ENCODE data around the gene CFLAR.
A peak's percentile ranks its signal among the peaks of the same experiment; 100 is the strongest.
"Not testable (repeated sequence)": the region's sequence is repeated elsewhere in the genome, so short reads cannot be mapped to it uniquely, and the experiment has no call there.

CFLAR gene

GRCh38 chr2:201116115-201116958 is at the start of gene CFLAR:
TSS of gene CFLAR (plus strand) at chr2:201116164. CDS start at chr2:201129866, 13,702 bp downstream.
- peak; percentile 57 for DNase-seq (ENCODE audit: low spot score)

GRCh38 chr2:201070948-201071478 is 45.0 kb upstream of the CFLAR start:
- no peak for DNase-seq (ENCODE audit: low spot score)

DNA sequence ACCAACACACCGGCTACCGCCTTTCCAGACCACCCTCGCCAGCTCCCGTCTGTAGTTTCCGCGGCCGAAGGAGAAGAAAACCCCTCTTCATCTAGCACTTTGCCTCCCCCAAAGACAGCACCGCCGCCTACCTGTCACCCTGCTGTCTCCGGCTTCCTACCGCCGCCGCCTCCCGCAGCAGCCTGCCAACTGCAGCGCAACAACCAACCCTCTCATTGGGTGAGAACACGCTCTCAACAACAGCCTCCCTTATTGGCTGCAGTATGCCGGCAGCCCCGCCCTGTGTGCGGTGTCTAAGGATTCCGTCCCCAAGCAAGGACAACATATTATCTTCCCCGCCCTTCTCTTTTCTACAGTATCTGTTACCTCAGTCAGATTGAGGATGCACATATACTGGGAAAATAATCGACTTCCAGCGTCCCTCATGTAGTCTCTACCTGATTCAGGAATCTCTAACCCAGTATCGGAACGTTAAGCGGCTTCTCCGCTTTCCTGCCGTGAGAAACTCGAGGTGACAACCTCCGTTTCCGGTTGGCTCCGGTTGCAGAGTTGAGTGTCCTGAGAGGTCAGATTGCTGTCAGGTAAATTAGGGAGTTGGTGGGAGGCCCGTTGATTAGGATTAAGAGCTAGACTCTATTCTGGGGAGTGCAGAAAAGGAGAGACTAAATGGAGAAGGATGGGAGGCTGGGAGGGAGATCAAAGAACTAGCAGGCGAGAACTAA is 44.3 kb upstream of the CFLAR start, which contains the start of the genes HYCC2 and NDUFB3:
HYCC2 (minus strand) TSS at position 193 of the 722 bp plus-strand sequence. CDS start 47,662 bp downstream, outside the sequence.
NDUFB3 (plus strand) TSS at position 523 of the 722 bp plus-strand sequence. CDS start 6,882 bp downstream, outside the sequence.
- DNase-seq (ENCODE audit: low spot score): peak; percentile 90

- no peak for DNase-seq (ENCODE audit: low spot score)
Measured at GRCh38 chr2:201072201-201072530, 43.8 kb upstream of the CFLAR start.

DNA sequence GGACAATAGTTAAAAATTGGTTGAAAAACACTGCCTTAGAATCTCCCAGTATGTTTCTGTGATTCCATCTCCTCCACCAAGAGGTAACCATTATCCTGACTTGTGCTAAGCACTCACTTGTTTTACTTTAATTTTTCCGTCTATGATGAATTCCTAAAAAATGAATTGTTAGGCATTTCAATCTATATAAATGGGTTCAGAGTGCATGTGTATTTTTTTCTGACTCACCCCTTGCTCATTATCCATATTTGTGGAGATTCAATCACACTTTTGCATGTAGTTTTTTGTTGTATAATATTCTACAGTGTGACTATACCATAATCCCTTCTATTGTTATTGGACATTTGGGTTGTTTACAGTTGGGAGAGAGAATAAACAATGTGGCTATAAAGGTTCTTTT is 42.9 kb upstream of the CFLAR start:
- DNase-seq (ENCODE audit: low spot score): no peak

DNA sequence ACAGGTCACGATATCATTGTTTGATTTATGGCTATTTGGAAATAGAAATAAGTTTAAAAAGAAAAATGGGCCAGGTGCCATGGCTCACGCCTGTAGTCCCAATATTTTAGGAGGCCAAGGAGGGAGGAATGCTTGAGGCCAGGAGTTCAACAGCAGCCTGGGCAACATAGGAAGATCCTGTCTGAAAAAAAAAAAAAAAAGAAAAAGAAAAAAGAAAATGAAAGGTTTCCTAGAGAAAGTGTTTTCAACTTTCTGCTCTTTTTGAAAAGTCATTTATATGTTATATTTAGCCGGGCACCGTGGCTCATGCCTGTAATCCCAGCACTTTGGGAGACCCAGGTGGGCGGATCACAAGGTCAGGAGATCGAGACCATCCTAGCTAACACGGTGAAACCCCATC is 41.0 kb upstream of the CFLAR start:
- DNase-seq (ENCODE audit: low spot score): no peak

DNA sequence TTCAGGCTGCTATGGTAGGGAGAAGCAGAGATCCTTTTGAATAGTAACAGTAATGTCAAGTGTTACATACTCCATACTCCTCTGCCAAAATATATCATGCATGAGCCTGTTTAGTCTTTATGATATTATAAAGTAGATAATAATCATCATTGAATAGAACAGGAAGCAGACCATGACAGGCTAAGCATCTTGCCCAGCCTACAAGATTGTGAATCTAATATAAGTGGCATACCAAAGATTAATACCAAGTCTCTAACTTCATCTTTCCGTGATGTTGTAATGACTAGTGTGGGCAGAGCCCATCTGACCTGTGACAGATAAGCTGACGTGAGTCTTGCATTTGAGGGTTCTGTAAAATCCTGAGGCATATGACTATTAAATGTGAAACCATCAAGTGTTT is 31.1 kb upstream of the CFLAR start:
- no peak for DNase-seq (ENCODE audit: low spot score)

GRCh38 chr2:201090574-201090973 is 25.4 kb upstream of the CFLAR start:
- no peak for DNase-seq (ENCODE audit: low spot score)

DNA sequence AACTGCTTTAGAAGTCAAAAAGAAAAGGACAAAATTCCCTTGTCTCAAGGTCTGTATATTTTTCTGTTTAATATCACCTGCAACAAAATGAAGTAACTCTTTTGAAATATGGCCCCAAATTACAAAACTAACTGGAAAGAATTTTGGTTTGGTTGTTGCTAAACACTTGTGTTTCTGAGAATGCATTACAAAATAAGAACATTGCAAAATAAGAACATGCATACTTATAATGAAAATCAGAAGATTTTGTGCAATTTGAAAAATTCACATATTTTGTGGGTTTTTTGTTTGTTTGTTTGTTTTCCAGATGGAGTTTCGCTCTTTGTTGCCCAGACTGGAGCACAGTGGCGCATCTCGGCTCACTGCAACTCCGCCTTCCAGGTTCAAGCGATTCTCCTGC is 22.4 kb upstream of the CFLAR start:
- DNase-seq (ENCODE audit: low spot score): no peak

GRCh38 chr2:201100497-201100896 is 15.5 kb upstream of the CFLAR start:
- DNase-seq (ENCODE audit: low spot score): no peak

DNA sequence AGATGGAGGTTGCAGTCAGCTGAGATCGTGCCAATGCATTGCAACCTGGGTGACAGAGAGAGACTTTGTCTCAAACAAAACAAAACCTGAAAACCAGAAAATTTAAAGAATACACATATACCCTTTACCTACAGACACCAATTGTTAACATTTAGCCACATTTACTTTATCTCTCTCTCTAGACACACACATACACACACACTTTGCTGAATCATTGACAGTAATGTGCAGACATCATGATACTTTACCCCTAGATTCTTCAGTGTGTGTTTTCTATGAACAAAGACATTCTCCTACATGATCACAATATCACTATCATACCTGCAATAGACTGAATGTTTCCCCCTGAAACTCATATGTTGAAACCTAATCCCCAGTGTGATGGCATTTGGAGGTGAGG is 10.2 kb upstream of the CFLAR start:
- DNase-seq (ENCODE audit: low spot score): no peak

DNA sequence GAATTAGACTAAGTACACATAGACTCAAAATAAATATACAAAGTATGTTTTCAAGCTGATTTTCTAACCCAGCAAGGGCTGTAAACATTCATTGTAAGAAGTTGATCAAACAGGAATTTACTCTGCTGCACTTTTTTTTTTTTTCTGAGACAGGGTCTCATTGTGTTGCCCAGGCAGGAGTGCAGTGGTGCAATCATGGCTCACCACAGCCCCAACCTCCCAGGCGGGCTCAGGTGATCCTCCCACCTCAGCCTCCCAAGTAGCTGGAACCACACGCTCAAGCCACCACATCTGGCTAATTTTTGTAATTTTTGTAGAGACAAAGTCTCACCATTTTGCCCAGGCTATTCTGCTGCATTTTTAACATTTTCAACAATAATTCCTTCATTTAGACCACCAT is 8.3 kb upstream of the CFLAR start:
- DNase-seq (ENCODE audit: low spot score): no peak

DNA sequence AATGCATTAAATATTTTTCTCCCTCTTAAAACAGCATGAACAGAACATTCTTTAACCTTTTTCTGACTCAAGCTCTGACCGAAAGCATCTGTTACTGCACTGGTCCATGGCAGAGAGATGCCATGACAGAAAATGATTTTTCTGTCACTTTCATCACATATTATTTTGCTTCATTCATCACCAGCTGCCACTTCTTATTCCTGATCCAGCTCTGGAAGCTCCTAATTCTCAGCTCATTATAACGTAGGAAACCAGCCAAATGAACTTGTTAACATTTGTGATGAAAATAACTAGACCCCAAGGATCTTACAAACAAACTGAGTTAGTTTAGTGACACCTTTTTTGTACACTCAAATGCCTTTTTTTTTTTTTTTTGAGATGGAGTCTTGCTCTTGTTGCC is 7.6 kb upstream of the CFLAR start:
- no peak for DNase-seq (ENCODE audit: low spot score)

- DNase-seq (ENCODE audit: low spot score): no peak
Measured at GRCh38 chr2:201109186-201109585, 6.8 kb upstream of the CFLAR start.

GRCh38 chr2:201110615-201111014 is 5.3 kb upstream of the CFLAR start:
- no peak for DNase-seq (ENCODE audit: low spot score)

DNA sequence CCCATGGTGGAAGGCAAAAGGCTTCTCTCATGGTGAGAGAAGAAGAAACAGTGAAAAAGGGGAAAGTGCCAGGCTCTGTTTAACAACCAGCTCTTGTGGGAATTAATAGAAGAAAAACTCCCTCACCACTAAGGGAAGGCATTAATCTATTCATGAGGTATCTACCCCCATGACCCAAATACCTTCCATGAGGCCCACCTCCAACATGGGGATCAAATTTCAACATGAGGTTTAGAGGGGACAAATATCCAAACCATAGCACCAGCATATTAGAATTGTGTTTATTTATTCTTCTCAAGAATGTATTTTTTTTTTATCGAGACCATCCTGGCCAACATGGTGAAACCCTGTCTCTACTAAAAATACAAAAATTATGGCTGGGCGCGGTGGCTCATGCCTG is 4.9 kb upstream of the CFLAR start:
- DNase-seq (ENCODE audit: low spot score): no peak

DNA sequence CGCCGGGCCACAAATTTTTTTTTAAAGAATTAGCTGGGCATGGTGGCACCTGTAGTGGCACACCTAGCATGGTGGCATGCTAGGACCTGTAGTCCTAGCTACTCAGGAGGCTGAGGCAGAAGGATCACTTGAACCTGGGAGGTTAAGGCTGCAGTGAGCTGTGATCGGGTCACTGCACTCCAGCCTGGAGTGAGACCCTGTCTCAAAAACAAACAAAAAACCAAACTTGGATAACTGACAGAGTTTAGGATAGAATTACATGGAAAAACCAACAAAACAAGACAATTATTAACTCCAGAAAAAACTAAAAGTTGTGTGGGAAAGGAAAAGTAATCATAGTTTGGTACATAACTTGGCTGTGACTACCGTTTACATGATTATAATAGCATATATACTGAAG is 1.6 kb upstream of the CFLAR start:
- no peak for DNase-seq (ENCODE audit: low spot score)

- no peak for DNase-seq (ENCODE audit: low spot score)
Measured at GRCh38 chr2:201114846-201115245, 1.1 kb upstream of the CFLAR start.

GRCh38 chr2:201116959-201117734 is 1.2 kb downstream of the CFLAR start:
- peak; percentile 32 for DNase-seq (ENCODE audit: low spot score)

GRCh38 chr2:201117735-201118094 is 1.8 kb downstream of the CFLAR start:
- DNase-seq (ENCODE audit: low spot score): not testable (repeated sequence)

GRCh38 chr2:201118121-201118960 is 2.4 kb downstream of the CFLAR start:
- DNase-seq (ENCODE audit: low spot score): peak; percentile 50

All from HuH-7.5 (cell line).